Neural cell (in vitro differentiated cells): ENCODE measurements around the gene USP40. TPM values are rescaled to one million over a fixed set of nuclear protein-coding genes. Genes with fewer than 3 reads are reported as not detected.

Experiments
- H2AFZ ChIP-seq: fragments of 200-600, 300-800 bp; sonication (generic), shearing (Covaris generic); 2 replicates; pipeline ENCODE4 v1.6.0; 2014; ENCODE audit warnings: low read depth, mild to moderate bottlenecking, antibody characterized with exemption, low read length, moderate library complexity
- H3F3A ChIP-seq: fragments of 200-600 bp; shearing (Covaris generic); 2 replicates; pipeline ENCODE4 v1.6.1; 2016; ENCODE audit warnings: mild to moderate bottlenecking, moderate library complexity, mixed read lengths, antibody characterized with exemption, low read length; ENCODE audit not compliant: insufficient read depth, poor library complexity, severe bottlenecking
- H3K27ac ChIP-seq: fragments of 200-600, 300-800 bp; sonication (generic), shearing (Covaris generic); 2 replicates; pipeline ENCODE4 v1.5.1; 2014; ENCODE audit warnings: mild to moderate bottlenecking, low read length, moderate library complexity
- H3K27me3 ChIP-seq: fragments of 300-800, 200-600 bp; sonication (generic), shearing (Covaris generic); 2 replicates; pipeline ENCODE4 v1.6.0; 2014; ENCODE audit warnings: mild to moderate bottlenecking, low read depth, low read length, moderate library complexity; ENCODE audit not compliant: insufficient read depth
- H3K36me3 ChIP-seq: fragments of 300-800, 200-600 bp; sonication (generic), shearing (Covaris generic); 2 replicates; pipeline ENCODE4 v1.5.1; 2014; ENCODE audit warnings: mild to moderate bottlenecking, antibody characterized with exemption, low read length, moderate library complexity; ENCODE audit not compliant: insufficient read depth
- H3K4me2 ChIP-seq: fragments of 300-800, 200-600 bp; sonication (generic), shearing (Covaris generic); 2 replicates; pipeline ENCODE4 v1.6.0; 2014; ENCODE audit warnings: mild to moderate bottlenecking, low read length
- H3K4me3 ChIP-seq: fragments of 300-800, 200-600 bp; sonication (generic), shearing (Covaris generic); 2 replicates; pipeline ENCODE4 v1.5.1; 2014; ENCODE audit warnings: mild to moderate bottlenecking, low read length, moderate library complexity
- H3K79me2 ChIP-seq: fragments of 200-600 bp; shearing (Covaris generic); replicated peaks from 2 replicates; pipeline ENCODE4 v1.6.0; 2014; ENCODE audit warnings: mild to moderate bottlenecking, low read length, moderate library complexity; ENCODE audit not compliant: insufficient read depth
- H3K9ac ChIP-seq: fragments of 300-800, 200-600 bp; sonication (generic), shearing (Covaris generic); 2 replicates; pipeline ENCODE4 v1.6.1; 2016; ENCODE audit warnings: mild to moderate bottlenecking, low read length, mixed read lengths
- H3K9me2 ChIP-seq: fragments of 200-600 bp; shearing (Covaris generic); 2 replicates; pipeline ENCODE4 v1.6.1; 2016; ENCODE audit warnings: mild to moderate bottlenecking, low read length, mixed read lengths; ENCODE audit not compliant: insufficient read depth
- H3K9me3 ChIP-seq: fragments of 200-600, 300-800 bp; sonication (generic), shearing (Covaris generic); 2 replicates; pipeline ENCODE4 v1.6.1; 2016; ENCODE audit warnings: mild to moderate bottlenecking, mixed run types, low read length, moderate library complexity, mixed read lengths
- H4K20me1 ChIP-seq: fragments of 200-600 bp; shearing (Covaris generic); 2 replicates; pipeline ENCODE4 v1.6.1; 2016; ENCODE audit warnings: mild to moderate bottlenecking, mixed run types; ENCODE audit not compliant: insufficient read depth
- EP300 ChIP-seq: fragments of 450-650 bp; conservative IDR thresholded peaks from 2 replicates; pipeline ENCODE4 v1.6.1; 2014; ENCODE audit warnings: antibody characterized with exemption, mild to moderate bottlenecking, moderate library complexity; ENCODE audit not compliant: poor library complexity, severe bottlenecking
- EZH2 ChIP-seq: fragments of 200-600, 300-800 bp; shearing (Covaris generic), sonication (generic); IDR thresholded peaks from 2 replicates; pipeline ENCODE4 v1.6.1; 2014; ENCODE audit warnings: antibody characterized with exemption, low read length, borderline replicate concordance, mild to moderate bottlenecking; ENCODE audit not compliant: insufficient read depth, poor library complexity, severe bottlenecking
- MXI1 ChIP-seq: fragments of 450-650 bp; conservative IDR thresholded peaks from 2 replicates; pipeline ENCODE4 v1.6.1; 2014; ENCODE audit warnings: antibody characterized with exemption, mild to moderate bottlenecking; ENCODE audit not compliant: poor library complexity, severe bottlenecking
- POLR2AphosphoS5 ChIP-seq: IDR thresholded peaks from 2 replicates; pipeline ENCODE4 v1.6.1; 2012
- RAD21 ChIP-seq: fragments of 450-650 bp; conservative IDR thresholded peaks from 2 replicates; pipeline ENCODE4 v1.6.1; 2014; ENCODE audit warnings: antibody characterized with exemption, mild to moderate bottlenecking, moderate library complexity
- SMC3 ChIP-seq: fragments of 450-650 bp; conservative IDR thresholded peaks from 2 replicates; pipeline ENCODE4 v1.6.1; 2014; ENCODE audit warnings: antibody characterized with exemption, mild to moderate bottlenecking, moderate library complexity; ENCODE audit not compliant: poor library complexity
- TAF1 ChIP-seq: IDR thresholded peaks from 2 replicates; pipeline ENCODE4 v1.6.1; 2012; ENCODE audit warnings: low read depth
- polyA plus RNA-seq: library from polyadenylated mRNA; depleted of rRNA; stranded (reverse); fragments of >200 nt; gene quantifications from 2 replicates; pipeline ENCODE4 v1.2.3, GENCODE V29; 2014
- TF ChIP-seq, protein P1 (sequence below): IDR thresholded peaks from 2 replicates; pipeline ENCODE4 v1.6.1; 2012; ENCODE audit warnings: borderline replicate concordance
- TF ChIP-seq, protein P2 (sequence below): fragments of 450-650 bp; IDR thresholded peaks from 2 replicates; pipeline ENCODE4 v1.5.1; 2014; ENCODE audit warnings: antibody characterized with exemption, mild to moderate bottlenecking, moderate library complexity; ENCODE audit not compliant: poor library complexity, severe bottlenecking

Gene USP40
- polyA plus RNA-seq, 1 donor from 2014 or later = 33.3 TPM

DNA sequence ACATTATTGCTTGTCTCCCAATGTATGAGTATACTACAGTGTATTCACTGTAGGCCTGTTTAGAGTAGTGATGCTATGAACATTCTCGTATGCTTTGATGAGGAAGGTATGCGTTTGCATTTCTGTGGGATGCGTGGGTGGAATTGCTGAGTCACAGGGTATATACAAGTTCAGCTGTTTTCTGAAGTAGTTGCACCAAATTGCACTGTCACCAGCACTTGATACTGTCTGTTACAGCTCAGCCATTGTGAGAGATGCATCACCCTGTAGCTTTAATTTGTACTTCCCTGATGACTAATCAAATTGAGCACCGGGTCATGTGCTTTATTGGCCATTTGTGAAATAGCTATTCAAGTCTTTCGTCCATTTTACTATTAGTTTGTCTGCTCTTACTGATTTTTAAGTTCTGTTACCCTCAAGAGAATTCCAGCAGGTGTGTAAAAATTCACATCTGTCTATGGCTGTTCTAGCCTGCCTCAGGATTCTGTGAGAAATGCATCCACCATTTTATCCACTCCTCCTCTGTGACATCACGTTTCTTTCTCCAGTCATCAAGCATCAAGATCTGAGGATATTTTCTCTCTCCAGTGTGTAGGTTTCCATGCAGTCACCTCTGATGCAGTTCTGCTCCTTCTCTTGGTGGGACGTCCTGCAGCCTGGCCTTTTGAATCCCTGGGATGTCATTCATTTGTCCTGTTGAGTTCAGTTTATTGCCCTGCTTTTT, 139.8 kb downstream of the USP40 start:
- H3K9me2 ChIP-seq = no peaks in the 10 kb centered on the region
- H3K36me3 ChIP-seq = no peaks in the 10 kb centered on the region
- H3K4me3 ChIP-seq = no peak overlapping the region
- H3K4me2 ChIP-seq = no peak overlapping the region
- H3K9me3 ChIP-seq = no peaks in the 10 kb centered on the region
- TF ChIP-seq SMC3 (no peak), RAD21 (no peak), POLR2AphosphoS5 (no peak), EZH2 (no peak), TAF1 (no peak), MXI1 (no peak), EP300 (no peak)
- TF ChIP-seq, protein P1, sequence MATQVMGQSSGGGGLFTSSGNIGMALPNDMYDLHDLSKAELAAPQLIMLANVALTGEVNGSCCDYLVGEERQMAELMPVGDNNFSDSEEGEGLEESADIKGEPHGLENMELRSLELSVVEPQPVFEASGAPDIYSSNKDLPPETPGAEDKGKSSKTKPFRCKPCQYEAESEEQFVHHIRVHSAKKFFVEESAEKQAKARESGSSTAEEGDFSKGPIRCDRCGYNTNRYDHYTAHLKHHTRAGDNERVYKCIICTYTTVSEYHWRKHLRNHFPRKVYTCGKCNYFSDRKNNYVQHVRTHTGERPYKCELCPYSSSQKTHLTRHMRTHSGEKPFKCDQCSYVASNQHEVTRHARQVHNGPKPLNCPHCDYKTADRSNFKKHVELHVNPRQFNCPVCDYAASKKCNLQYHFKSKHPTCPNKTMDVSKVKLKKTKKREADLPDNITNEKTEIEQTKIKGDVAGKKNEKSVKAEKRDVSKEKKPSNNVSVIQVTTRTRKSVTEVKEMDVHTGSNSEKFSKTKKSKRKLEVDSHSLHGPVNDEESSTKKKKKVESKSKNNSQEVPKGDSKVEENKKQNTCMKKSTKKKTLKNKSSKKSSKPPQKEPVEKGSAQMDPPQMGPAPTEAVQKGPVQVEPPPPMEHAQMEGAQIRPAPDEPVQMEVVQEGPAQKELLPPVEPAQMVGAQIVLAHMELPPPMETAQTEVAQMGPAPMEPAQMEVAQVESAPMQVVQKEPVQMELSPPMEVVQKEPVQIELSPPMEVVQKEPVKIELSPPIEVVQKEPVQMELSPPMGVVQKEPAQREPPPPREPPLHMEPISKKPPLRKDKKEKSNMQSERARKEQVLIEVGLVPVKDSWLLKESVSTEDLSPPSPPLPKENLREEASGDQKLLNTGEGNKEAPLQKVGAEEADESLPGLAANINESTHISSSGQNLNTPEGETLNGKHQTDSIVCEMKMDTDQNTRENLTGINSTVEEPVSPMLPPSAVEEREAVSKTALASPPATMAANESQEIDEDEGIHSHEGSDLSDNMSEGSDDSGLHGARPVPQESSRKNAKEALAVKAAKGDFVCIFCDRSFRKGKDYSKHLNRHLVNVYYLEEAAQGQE = no peak
- TF ChIP-seq, protein P2, sequence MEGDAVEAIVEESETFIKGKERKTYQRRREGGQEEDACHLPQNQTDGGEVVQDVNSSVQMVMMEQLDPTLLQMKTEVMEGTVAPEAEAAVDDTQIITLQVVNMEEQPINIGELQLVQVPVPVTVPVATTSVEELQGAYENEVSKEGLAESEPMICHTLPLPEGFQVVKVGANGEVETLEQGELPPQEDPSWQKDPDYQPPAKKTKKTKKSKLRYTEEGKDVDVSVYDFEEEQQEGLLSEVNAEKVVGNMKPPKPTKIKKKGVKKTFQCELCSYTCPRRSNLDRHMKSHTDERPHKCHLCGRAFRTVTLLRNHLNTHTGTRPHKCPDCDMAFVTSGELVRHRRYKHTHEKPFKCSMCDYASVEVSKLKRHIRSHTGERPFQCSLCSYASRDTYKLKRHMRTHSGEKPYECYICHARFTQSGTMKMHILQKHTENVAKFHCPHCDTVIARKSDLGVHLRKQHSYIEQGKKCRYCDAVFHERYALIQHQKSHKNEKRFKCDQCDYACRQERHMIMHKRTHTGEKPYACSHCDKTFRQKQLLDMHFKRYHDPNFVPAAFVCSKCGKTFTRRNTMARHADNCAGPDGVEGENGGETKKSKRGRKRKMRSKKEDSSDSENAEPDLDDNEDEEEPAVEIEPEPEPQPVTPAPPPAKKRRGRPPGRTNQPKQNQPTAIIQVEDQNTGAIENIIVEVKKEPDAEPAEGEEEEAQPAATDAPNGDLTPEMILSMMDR = no peak
- no peak overlapping the region for H3K27ac ChIP-seq
- no peak overlapping the region for H2AFZ ChIP-seq
- no peaks in the 10 kb centered on the region for H4K20me1 ChIP-seq
- no peaks in the 10 kb centered on the region for H3F3A ChIP-seq
- H3K9ac ChIP-seq = no peak overlapping the region
- no peaks in the 10 kb centered on the region for H3K27me3 ChIP-seq
- no peaks in the 10 kb centered on the region for H3K79me2 ChIP-seq

Other genes with a start within 250 kb of the USP40 start
- gene DGKD, start 212.3 kb downstream of the USP40 start, polyA plus RNA-seq = 33.4 and 36.4 TPM in 2 replicates
- not detected in 2 replicates for gene UGT1A8, start 50.9 kb upstream of the USP40 start, polyA plus RNA-seq
- not detected in 2 replicates for gene UGT1A10, start 69.7 kb upstream of the USP40 start, polyA plus RNA-seq
- not detected in 2 replicates for gene UGT1A9, start 105.1 kb upstream of the USP40 start, polyA plus RNA-seq
- not detected in 2 replicates for gene UGT1A7, start 115.1 kb upstream of the USP40 start, polyA plus RNA-seq
- gene UGT1A6, start 126.1 kb upstream of the USP40 start, polyA plus RNA-seq = not detected in 2 replicates
- not detected in 2 replicates for gene UGT1A5, start 146.1 kb upstream of the USP40 start, polyA plus RNA-seq
- not detected in 2 replicates for gene UGT1A4, start 152.0 kb upstream of the USP40 start, polyA plus RNA-seq
- gene UGT1A3, start 162.3 kb upstream of the USP40 start, polyA plus RNA-seq = not detected in 2 replicates
- gene UGT1A1, start 193.5 kb upstream of the USP40 start, polyA plus RNA-seq = not detected in 2 replicates
- gene MROH2A, start 211.5 kb upstream of the USP40 start, polyA plus RNA-seq = not detected in 2 replicates